HFFc6 (cell line): ENCODE results near the gene HDAC9. TPM values are rescaled to one million over a fixed set of nuclear protein-coding genes. Genes with fewer than 3 reads are reported as not detected.
A peak's percentile ranks its signal among the peaks of the same experiment; 100 is the strongest.

Source experiments
- DNase-seq: peaks from one replicate; pipeline ENCODE4 v3.0.0-alpha.2; 2018
- H3K27ac Mint-ChIP-seq: 2 replicates; pipeline ENCODE4 v1.8.0; 2020; ENCODE audit warnings: mild to moderate bottlenecking, mixed read lengths
- H3K27me3 Mint-ChIP-seq: 2 replicates; pipeline ENCODE4 v1.8.0; 2021; ENCODE audit warnings: mild to moderate bottlenecking, moderate library complexity, mixed read lengths; ENCODE audit not compliant: insufficient read depth
- H3K36me3 Mint-ChIP-seq: 2 replicates; pipeline ENCODE4 v1.8.0; 2021; ENCODE audit warnings: low read depth, mixed read lengths
- H3K4me1 Mint-ChIP-seq: 2 replicates; pipeline ENCODE4 v1.8.0; 2020; ENCODE audit warnings: low read depth, mixed read lengths
- H3K4me3 Mint-ChIP-seq: 2 replicates; pipeline ENCODE4 v1.8.0; 2020; ENCODE audit warnings: mild to moderate bottlenecking, moderate library complexity, mixed read lengths
- H3K9me3 Mint-ChIP-seq: 2 replicates; pipeline ENCODE4 v1.8.0; 2020; ENCODE audit warnings: mild to moderate bottlenecking, mixed read lengths
- CTCF ChIP-seq: fragments of 200-600 bp; sonication (generic); IDR thresholded peaks from 2 replicates; pipeline ENCODE4 v1.5.0; 2021; ENCODE audit warnings: antibody characterized with exemption, mild to moderate bottlenecking
- total RNA-seq, 6 experiments: library from RNA; stranded (reverse); fragmentation: NEBNext Ultra II Directional; extraction: Animal tissue kit (Norgen Biotek cat#: 25700); gene quantifications; 2 replicates in 1 of 6; 3 replicates in 5 of 6; pipeline ENCODE4 v1.2.3, GENCODE V29; 2021

HDAC9 gene
- total RNA-seq, 6 experiments from 2014 or later = 11.5 to 29.2 (median 13.2) TPM

- no peaks in the 10 kb centered on the region; the same call in 1 of the 2 replicates for H3K27me3 Mint-ChIP-seq
- peaks cover 4% of the 10 kb centered on the region for H3K36me3 Mint-ChIP-seq
- H3K4me1 Mint-ChIP-seq = peaks cover 20% of the 10 kb centered on the region
- no peak overlapping the region for H3K27ac Mint-ChIP-seq
- no peak overlapping the region for H3K4me3 Mint-ChIP-seq
- TF ChIP-seq CTCF = no peak
- no peaks in the 10 kb centered on the region for H3K9me3 Mint-ChIP-seq
- no peak for DNase-seq
These were observed 185.0 kb downstream of the HDAC9 start for GRCh38 chr7:18680576-18680975.

GRCh38 chr7:18684916-18685315 is 189.4 kb downstream of the HDAC9 start:
- peaks cover 4% of the 10 kb centered on the region; the same call in 1 of the 2 replicates for H3K36me3 Mint-ChIP-seq
- TF ChIP-seq CTCF = no peak
- H3K27ac Mint-ChIP-seq = no peak overlapping the region
- H3K4me3 Mint-ChIP-seq = no peak overlapping the region
- H3K4me1 Mint-ChIP-seq = peaks cover 29% of the 10 kb centered on the region
- no peaks in the 10 kb centered on the region for H3K9me3 Mint-ChIP-seq
- no peaks in the 10 kb centered on the region; the same call in 1 of the 2 replicates for H3K27me3 Mint-ChIP-seq
- no peak for DNase-seq

GRCh38 chr7:18685971-18686370 is 190.4 kb downstream of the HDAC9 start:
- Mint-ChIP-seq H3K4me3 (no peak overlapping the region), H3K9me3 (no peaks in the 10 kb centered on the region), H3K27ac (no peak overlapping the region), H3K27me3 (no peaks in the 10 kb centered on the region; the same call in 1 of the 2 replicates), H3K4me1 (peaks cover 18% of the 10 kb centered on the region), H3K36me3 (peaks cover 4% of the 10 kb centered on the region; the same call in 1 of the 2 replicates)
- TF ChIP-seq CTCF = no peak
- DNase-seq = no peak

- DNase-seq = no peak
- H3K27ac Mint-ChIP-seq = no peak overlapping the region
- TF ChIP-seq CTCF = no peak
- no peaks in the 10 kb centered on the region; the same call in 1 of the 2 replicates for H3K27me3 Mint-ChIP-seq
- no peaks in the 10 kb centered on the region for H3K36me3 Mint-ChIP-seq
- H3K4me1 Mint-ChIP-seq = peaks cover 25% of the 10 kb centered on the region
- no peaks in the 10 kb centered on the region for H3K9me3 Mint-ChIP-seq
- no peak overlapping the region for H3K4me3 Mint-ChIP-seq
These were observed 194.0 kb downstream of the HDAC9 start for GRCh38 chr7:18689551-18689950.

- Mint-ChIP-seq H3K36me3 (no peaks in the 10 kb centered on the region), H3K27ac (no peak overlapping the region), H3K4me3 (no peak overlapping the region), H3K27me3 (no peaks in the 10 kb centered on the region), H3K4me1 (peaks cover 17% of the 10 kb centered on the region), H3K9me3 (no peaks in the 10 kb centered on the region)
- TF ChIP-seq CTCF = peak; percentile 87
- DNase-seq = peak; percentile 70
These were observed 197.9 kb downstream of the HDAC9 start for GRCh38 chr7:18693406-18693805.

- H3K27me3 Mint-ChIP-seq = no peaks in the 10 kb centered on the region
- H3K36me3 Mint-ChIP-seq = no peaks in the 10 kb centered on the region
- no peak overlapping the region for H3K27ac Mint-ChIP-seq
- no peaks in the 10 kb centered on the region for H3K9me3 Mint-ChIP-seq
- peaks cover 17% of the 10 kb centered on the region for H3K4me1 Mint-ChIP-seq
- no peak for DNase-seq
- no peak overlapping the region for H3K4me3 Mint-ChIP-seq
- 0 out of 2 replicates have a peak, but pooled peaks have one; percentile 9 for TF ChIP-seq CTCF
These were observed 198.3 kb downstream of the HDAC9 start for GRCh38 chr7:18693816-18694215.
